Adipocyte (in vitro differentiated cells): Measurements from ENCODE around the gene KEAP1.
"Not testable (repeated sequence)": the region's sequence is repeated elsewhere in the genome, so short reads cannot be mapped to it uniquely, and the experiment has no call there.

Source experiments
- DNase-seq: peaks from one replicate; pipeline ENCODE4 v3.0.0-alpha.2; 2015; ENCODE audit warnings: low read depth
- H3K27me3 ChIP-seq: replicated peaks from 2 replicates; pipeline ENCODE4 v1.7.0; 2013; ENCODE audit warnings: mild to moderate bottlenecking, low read length, moderate library complexity; ENCODE audit not compliant: control insufficient read depth, insufficient read depth
- H3K36me3 ChIP-seq: 2 replicates; pipeline ENCODE4 v1.7.0; 2013; ENCODE audit warnings: low read length, mild to moderate bottlenecking, moderate library complexity; ENCODE audit not compliant: control insufficient read depth, insufficient read depth, severe bottlenecking
- H3K4me1 ChIP-seq: 2 replicates; pipeline ENCODE4 v1.7.0; 2013; ENCODE audit warnings: mild to moderate bottlenecking, low read length, moderate library complexity; ENCODE audit not compliant: control insufficient read depth, insufficient read depth
- H3K4me3 ChIP-seq: 2 replicates; pipeline ENCODE4 v1.7.0; 2013; ENCODE audit warnings: mild to moderate bottlenecking, low read length, moderate library complexity
- H3K9ac ChIP-seq: 2 replicates; pipeline ENCODE4 v1.7.0; 2013; ENCODE audit warnings: mild to moderate bottlenecking, low read length, moderate library complexity
- H3K9me3 ChIP-seq: 2 replicates; pipeline ENCODE4 v1.7.0; 2013; ENCODE audit warnings: mild to moderate bottlenecking, low read length, moderate library complexity; ENCODE audit not compliant: control insufficient read depth

The KEAP1 gene

GRCh38 chr19:10503002-10503789, at the start of gene KEAP1:
Gene KEAP1 (minus strand): TSS chr19:10503356. CDS start chr19:10500033, 3,323 bp downstream.
- Histone ChIP-seq H3K4me1 (peaks cover 21% of the 10 kb centered on the region), H3K36me3 (peaks cover 12% of the 10 kb centered on the region), H3K27me3 (no peaks in the 10 kb centered on the region), H3K9me3 (no peaks in the 10 kb centered on the region), H3K4me3 (peak within 1 kb of the TSS; percentile 87), H3K9ac (peak within 1 kb of the TSS; percentile 100)
- DNase-seq = peak; percentile 46

GRCh38 chr19:10552510-10553053, 49.4 kb upstream of the KEAP1 start:
- H3K36me3 ChIP-seq = peaks cover 72% of the 10 kb centered on the region
- no peaks in the 10 kb centered on the region for H3K4me1 ChIP-seq
- H3K9ac ChIP-seq = no peak overlapping the region
- no peaks in the 10 kb centered on the region for H3K27me3 ChIP-seq
- H3K9me3 ChIP-seq = no peaks in the 10 kb centered on the region
- DNase-seq = peak; percentile 22
- no peak overlapping the region for H3K4me3 ChIP-seq

- H3K9ac ChIP-seq = no peak overlapping the region
- peak; percentile 36 for DNase-seq
- H3K4me3 ChIP-seq = no peak overlapping the region
- no peaks in the 10 kb centered on the region for H3K27me3 ChIP-seq
- no peaks in the 10 kb centered on the region for H3K9me3 ChIP-seq
- no peaks in the 10 kb centered on the region for H3K4me1 ChIP-seq
- peaks cover 72% of the 10 kb centered on the region for H3K36me3 ChIP-seq
Observed at GRCh38 chr19:10551698-10552301, 48.6 kb upstream of the KEAP1 start.

GRCh38 chr19:10551006-10551405, 47.9 kb upstream of the KEAP1 start:
- H3K27me3 ChIP-seq, H3K4me1 ChIP-seq, H3K9ac ChIP-seq, H3K9me3 ChIP-seq, DNase-seq, H3K4me3 ChIP-seq: not testable (repeated sequence)
- H3K36me3 ChIP-seq = peaks cover 65% of the 10 kb centered on the region

- no peak overlapping the region for H3K9ac ChIP-seq
- peaks cover 58% of the 10 kb centered on the region for H3K36me3 ChIP-seq
- no peaks in the 10 kb centered on the region for H3K4me1 ChIP-seq
- H3K27me3 ChIP-seq = no peaks in the 10 kb centered on the region
- H3K4me3 ChIP-seq = no peak overlapping the region
- no peak for DNase-seq
- H3K9me3 ChIP-seq = no peaks in the 10 kb centered on the region
Observed at GRCh38 chr19:10550336-10550735, 47.2 kb upstream of the KEAP1 start.

GRCh38 chr19:10549733-10550132, 46.6 kb upstream of the KEAP1 start:
- Histone ChIP-seq H3K36me3 (peaks cover 53% of the 10 kb centered on the region), H3K9me3 (no peaks in the 10 kb centered on the region), H3K4me1 (peaks cover 5% of the 10 kb centered on the region)

GRCh38 chr19:10548746-10549276, 45.7 kb upstream of the KEAP1 start:
- Histone ChIP-seq H3K27me3 (no peaks in the 10 kb centered on the region), H3K36me3 (peaks cover 44% of the 10 kb centered on the region), H3K9me3 (no peaks in the 10 kb centered on the region), H3K4me3 (no peak overlapping the region), H3K4me1 (peaks cover 8% of the 10 kb centered on the region), H3K9ac (no peak overlapping the region)
- no peak for DNase-seq

More at GRCh38 chr19:10549733-10550132, 46.6 kb upstream of the KEAP1 start:
- H3K4me3 ChIP-seq = no peak overlapping the region
- H3K27me3 ChIP-seq = no peaks in the 10 kb centered on the region
- DNase-seq = no peak
- H3K9ac ChIP-seq = no peak overlapping the region

GRCh38 chr19:10546817-10547216, 43.7 kb upstream of the KEAP1 start:
- no peaks in the 10 kb centered on the region for H3K27me3 ChIP-seq
- no peak overlapping the region for H3K9ac ChIP-seq
- H3K9me3 ChIP-seq = no peaks in the 10 kb centered on the region
- no peak overlapping the region for H3K4me3 ChIP-seq
- peaks cover 24% of the 10 kb centered on the region for H3K36me3 ChIP-seq
- no peak for DNase-seq
- H3K4me1 ChIP-seq = peaks cover 8% of the 10 kb centered on the region

- Histone ChIP-seq H3K9me3 (no peaks in the 10 kb centered on the region), H3K4me1 (peaks cover 8% of the 10 kb centered on the region), H3K9ac (peak overlapping the region; percentile 92), H3K36me3 (peaks cover 19% of the 10 kb centered on the region), H3K27me3 (peaks cover 3% of the 10 kb centered on the region), H3K4me3 (peak overlapping the region; percentile 90)
- DNase-seq = no peak
Observed at GRCh38 chr19:10544753-10545251, 41.6 kb upstream of the KEAP1 start.

GRCh38 chr19:10544242-10544752, 41.1 kb upstream of the KEAP1 start:
- no peaks in the 10 kb centered on the region for H3K9me3 ChIP-seq
- H3K36me3 ChIP-seq = peaks cover 16% of the 10 kb centered on the region
- H3K4me1 ChIP-seq = peaks cover 8% of the 10 kb centered on the region
- H3K27me3 ChIP-seq = peaks cover 3% of the 10 kb centered on the region
- DNase-seq = peak; percentile 33
- H3K4me3 ChIP-seq = peak overlapping the region; percentile 90
- peak overlapping the region; percentile 92 for H3K9ac ChIP-seq
